HTERT RPE-1 (cell line): ENCODE results near the gene CDHR5.
"Not testable (repeated sequence)": the region's sequence is repeated elsewhere in the genome, so short reads cannot be mapped to it uniquely, and the experiment has no call there.

Source experiments
- in situ Hi-C: fragments of 300-500 bp; cut with MboI; formaldehyde crosslinking; loops from 4 replicates; pipeline ENCODE4 v1.14.3; 2020; ENCODE audit warnings: low sequenced_read_pairs

The CDHR5 gene, protein sequence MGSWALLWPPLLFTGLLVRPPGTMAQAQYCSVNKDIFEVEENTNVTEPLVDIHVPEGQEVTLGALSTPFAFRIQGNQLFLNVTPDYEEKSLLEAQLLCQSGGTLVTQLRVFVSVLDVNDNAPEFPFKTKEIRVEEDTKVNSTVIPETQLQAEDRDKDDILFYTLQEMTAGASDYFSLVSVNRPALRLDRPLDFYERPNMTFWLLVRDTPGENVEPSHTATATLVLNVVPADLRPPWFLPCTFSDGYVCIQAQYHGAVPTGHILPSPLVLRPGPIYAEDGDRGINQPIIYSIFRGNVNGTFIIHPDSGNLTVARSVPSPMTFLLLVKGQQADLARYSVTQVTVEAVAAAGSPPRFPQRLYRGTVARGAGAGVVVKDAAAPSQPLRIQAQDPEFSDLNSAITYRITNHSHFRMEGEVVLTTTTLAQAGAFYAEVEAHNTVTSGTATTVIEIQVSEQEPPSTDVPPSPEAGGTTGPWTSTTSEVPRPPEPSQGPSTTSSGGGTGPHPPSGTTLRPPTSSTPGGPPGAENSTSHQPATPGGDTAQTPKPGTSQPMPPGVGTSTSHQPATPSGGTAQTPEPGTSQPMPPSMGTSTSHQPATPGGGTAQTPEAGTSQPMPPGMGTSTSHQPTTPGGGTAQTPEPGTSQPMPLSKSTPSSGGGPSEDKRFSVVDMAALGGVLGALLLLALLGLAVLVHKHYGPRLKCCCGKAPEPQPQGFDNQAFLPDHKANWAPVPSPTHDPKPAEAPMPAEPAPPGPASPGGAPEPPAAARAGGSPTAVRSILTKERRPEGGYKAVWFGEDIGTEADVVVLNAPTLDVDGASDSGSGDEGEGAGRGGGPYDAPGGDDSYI

DNA sequence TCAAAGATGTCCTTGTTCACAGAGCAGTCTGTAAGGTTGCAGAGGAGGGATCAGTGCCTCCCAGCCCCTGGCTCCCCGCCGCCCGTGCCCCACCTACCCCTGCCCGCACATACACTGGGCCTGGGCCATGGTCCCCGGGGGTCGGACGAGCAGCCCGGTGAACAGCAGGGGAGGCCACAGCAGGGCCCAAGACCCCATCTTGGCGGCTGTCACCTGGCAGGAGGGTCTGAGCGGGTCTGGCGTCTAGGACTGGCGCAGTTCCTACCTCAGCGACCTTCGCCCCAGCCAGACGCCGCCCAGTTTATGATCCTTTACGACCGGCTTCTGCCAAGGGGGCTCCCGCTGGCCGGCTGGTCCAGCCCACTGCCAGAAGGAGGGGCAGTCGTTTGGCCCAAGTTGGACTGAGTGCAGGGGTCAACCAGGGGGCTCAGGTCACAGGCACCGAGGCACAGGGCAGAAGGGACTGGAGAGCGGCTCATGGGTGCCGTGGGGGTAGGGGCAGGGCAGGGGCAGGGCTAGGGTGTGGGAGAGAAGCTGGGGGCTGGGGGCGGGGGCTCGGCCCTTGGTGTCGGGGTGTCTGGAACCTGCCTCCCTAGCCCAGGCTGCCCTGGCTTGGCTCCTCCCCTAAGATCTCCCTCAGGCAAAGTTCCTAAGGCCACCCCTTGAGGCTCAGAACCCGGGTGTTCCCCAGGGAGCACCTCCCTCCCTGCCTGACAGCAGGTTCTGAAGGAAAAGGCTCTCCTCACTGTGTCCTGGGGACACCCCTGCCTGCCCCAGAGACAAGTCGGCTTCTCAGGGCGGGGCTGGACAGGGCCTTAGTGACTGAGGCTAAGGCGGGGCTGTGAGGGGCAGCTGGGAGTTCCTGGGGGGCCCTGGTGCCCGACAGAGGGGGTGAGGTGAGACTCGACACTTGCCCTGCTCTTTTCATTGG, at the start of gene CDHR5:
CDHR5 (minus strand) TSS at position 251 of the 931 bp plus-strand sequence; CDS start at position 198, 53 bp downstream.
- in situ Hi-C loops: no loop called here

DNA sequence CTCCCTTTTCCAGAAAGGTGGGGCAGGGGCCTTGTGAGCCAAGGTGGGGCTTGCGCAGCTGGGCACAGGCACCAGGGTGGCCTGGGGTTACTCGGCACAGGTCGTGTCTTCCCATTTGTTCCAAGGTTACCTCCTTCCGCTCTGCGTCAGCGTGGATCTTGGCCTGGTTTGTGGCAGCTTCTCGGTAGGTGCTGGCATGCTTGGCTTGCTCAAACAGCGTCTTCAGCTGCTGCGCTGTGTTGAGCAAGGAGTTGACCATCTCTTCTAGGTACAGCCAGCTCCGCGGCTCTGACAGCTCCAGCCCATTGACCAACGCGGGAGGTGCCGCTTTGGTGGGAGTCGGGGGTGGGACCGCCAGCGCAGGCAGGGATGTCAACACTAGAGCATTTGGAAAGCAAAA, 49.7 kb upstream of the CDHR5 start:
- in situ Hi-C loops: no loop called here

DNA sequence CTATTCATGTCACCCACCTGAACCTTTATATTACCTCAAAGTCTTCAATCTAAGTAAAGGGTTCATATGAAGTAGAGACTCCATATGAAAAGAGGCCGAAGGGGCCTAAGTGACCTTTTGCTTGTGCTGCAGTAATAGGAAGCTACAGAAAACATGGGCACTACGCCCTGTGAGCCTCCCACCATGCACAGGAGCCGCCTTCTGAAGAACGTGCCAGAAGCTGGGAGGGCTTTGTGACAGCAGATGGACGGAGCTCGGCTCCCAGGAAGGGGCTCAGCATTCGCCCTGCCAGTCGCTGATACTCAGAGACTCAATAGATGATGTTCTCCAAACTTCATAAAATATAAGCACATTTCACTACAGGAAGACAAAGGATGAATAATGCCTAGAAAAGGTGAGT, 49.1 kb upstream of the CDHR5 start:
- in situ Hi-C loops: no loop called here

DNA sequence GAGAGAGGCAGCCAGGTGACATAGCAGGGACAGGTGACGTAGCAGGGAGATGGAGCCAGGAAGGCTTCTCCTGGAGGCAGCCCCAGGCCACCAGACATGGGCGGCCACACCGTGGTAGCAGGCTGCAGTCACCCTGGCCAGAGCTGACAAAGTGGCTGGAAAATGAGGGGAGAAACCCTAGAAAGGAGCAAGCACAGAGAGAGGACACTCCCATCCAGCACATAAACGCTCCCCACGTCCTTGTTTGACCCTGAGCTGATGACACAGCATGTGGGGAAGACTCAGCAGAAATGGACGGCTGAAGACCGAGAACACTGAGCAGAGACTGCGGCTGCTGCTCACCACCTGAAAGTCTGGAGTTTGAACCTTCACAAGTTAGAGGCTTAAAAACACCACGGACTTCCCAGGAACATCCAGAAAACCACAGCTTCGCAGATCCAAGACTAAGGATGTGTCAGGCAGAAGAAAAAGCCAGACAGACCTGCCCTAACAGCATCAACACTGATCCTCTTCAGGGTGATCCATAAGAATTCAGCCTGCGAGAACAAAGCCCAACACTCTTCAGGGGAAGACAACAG, 41.0 kb upstream of the CDHR5 start:
- in situ Hi-C loops: no loop called here

DNA sequence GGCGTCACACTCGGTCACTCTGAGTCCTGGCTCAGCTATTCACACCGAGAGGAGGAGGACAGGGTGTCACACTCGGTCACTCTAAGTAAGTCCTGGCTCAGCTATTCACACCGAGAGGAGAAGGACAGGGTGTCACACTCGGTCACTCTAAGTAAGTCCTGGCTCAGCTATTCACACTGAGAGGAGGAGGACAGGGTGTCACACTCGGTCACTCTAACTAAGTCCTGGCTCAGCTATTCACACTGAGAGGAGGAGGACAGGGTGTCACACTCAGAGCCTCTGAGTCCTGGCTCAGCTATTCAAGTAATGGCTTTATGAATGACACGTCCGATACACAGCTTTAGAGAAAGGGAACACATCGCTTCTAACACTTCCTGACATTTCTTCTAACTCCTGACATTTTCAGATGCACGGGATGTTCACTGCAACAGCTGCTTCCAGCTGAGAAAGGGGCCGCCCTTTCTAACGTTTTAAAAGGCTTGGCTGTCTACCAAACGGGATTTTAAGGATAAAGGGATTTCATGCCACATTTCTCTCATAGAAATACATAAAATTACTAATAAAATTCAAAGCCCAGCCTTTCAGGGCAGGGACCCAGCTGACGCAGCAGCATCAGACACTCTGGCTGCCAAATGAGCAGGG, 40.4 kb upstream of the CDHR5 start:
- in situ Hi-C loops: no loop called here

DNA sequence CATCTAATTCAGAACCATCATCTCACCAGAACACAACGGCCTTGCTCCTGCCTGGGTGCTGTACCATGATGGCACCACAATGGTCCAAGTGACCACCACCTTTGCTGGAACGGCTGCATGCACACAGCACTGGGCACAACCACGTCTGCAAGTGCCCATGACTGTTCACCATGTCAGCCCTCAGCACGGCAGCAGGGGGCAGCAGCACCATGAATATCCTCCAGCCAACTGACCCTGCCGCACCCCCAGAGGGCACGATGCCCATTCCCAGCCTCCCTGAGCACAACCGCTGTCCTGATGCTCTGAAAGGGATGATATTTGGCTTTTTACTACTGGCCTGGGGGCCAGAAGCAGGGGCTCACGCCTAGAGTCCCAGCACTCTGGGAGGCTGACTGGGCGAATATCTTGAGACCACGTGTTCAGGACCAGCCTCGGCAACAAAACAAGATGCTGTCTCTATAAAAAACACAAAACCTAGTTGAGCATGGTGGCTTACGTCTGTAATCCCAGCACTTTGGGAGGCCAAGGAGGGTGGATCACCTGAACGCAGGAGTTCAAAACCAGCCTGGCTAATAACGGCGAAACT, 38.0 kb upstream of the CDHR5 start:
- in situ Hi-C loops: no loop called here

DNA sequence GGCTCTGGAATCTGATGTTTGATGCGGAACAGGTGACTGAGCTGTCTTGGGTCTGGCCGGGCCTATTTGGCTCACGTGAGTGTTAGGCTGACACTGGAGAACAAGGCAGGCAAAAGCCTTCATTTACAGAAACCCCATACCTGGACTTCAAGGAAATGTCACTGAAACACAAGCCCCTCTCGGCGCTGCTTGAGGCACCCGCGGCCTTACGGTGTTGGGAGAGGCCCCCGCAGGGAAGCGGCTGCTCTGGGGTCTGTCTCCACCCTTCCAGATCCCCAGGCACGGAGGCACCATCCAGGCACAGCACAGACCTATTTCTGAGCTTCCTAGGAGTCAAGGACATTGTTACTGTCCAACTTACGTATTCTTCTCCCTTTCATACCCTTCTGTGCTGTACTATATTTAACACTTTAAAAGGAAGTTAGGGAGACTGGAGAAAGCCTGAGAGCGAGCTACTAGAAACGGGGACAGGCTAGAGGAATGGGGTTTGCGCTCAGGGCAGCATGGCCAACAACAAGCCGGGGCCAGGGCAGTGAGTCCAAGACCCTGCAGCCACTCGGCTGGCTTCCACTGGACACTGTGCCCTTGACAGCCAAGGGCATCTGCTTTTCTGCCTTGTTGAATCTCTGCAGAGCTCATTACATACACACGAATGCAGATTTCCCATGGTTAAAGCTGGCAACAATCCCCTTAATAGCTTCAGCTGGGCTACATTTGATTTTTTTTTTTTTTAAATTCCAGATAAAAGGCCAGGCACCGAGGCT, 36.1 kb upstream of the CDHR5 start:
- in situ Hi-C loops: no loop called here

DNA sequence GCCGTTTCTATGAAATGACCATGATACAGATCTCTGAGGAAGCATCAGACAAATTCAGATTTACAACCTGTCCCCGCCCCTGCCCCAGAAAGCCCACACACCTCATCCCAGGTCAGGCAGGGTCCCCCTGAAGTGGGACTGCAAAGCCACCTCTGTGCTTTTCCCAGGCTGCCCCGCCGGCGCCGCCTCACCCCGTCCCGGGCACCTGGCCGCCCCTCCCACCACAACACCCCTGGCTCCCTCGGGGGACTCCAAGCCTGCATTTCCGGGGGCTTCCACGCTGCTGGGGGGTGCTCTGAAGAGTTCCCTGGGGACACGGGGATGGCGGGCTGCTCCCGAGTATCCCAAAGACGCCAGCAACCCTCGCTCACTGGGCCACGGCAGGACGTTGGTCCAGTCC, 35.5 kb upstream of the CDHR5 start:
- in situ Hi-C loops: no loop called here

DNA sequence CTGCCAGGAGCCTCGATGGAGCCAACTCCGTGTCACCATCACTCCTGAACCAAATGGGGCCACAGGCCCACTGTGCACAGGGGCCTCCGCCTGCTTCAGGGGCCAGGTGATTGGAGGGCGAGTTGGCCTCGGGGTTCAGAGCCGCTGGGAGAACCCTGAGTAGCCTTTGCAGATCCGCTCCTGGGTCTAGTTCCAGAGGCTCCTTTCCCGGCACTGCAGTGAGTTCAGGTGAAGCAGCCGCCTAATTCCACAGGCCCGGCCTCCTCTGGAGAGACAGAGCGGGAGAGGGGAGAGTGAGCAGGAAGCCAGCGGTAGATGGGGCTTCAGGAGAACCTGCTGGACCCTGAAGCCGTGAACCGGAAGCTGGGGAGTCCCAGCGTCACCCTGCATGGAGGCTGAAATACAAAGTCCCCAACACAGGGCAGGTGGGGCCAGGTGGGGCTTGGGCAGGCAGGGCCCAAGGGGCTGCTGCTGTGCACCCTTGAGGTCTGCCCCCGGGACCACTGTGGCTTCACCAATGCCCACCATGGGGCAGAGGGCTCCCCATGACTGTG, 34.9 kb upstream of the CDHR5 start:
- in situ Hi-C loops: no loop called here

DNA sequence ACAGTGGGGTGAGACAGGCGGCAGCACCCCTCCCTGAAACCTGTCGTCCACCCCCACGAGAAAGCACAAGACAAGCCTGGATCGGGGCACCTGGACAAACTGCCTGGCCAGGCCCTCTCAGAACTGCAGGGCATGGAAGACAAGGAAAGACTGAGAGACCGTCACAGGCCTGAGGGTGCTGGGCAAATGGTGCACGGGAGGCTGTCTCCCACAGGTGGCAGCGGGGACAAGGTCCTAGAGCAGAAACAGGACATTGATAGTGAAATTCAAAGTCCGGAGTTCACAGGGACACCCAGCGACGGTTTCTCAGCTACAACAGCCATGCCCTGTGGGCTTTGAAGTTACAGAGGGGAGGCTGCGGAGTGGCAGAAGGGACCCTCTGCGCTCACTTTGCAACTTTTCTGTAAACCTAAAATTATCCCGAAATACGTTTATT, 33.0 kb upstream of the CDHR5 start:
- in situ Hi-C loops: no loop called here

DNA sequence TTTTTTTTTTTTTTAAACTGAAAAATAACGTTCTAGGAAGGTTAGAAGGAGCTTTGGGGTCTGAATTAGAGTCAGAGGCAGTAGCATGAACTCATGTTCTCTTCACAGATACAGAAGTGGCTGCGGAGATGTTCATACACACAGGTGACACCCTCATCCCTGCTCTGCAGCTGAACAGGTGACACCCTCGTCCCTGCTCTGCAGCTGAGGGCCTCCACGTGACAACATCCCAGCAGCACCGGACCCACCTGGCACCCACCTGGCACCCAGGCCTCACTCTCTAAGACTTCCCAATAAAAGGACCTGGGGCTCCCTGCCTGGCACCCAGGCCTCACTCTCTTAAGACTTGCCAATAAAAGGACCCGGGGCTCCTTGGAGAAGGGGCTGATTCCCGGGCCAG, 32.1 kb upstream of the CDHR5 start:
- in situ Hi-C loops: no loop called here

DNA sequence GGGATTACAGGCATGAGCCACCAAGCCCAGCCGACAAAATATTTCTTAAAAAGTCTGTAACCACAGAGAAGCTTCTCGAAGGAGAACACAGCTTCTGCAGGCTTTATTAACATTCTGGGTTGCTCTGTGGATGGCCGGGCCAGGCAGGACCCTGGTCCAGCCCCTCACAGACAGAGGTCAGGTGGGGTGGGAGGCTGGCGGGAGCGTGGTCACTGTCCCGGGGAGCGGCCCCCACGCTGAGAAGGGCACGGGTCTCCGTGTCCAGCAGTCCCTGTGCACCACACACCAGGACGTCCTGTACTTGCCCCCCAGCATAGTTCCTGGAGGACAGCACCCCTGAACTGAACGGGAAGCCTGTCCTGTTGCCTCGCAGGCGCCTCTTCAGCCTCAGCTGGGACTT, 31.7 kb upstream of the CDHR5 start:
- in situ Hi-C loops: no loop called here

DNA sequence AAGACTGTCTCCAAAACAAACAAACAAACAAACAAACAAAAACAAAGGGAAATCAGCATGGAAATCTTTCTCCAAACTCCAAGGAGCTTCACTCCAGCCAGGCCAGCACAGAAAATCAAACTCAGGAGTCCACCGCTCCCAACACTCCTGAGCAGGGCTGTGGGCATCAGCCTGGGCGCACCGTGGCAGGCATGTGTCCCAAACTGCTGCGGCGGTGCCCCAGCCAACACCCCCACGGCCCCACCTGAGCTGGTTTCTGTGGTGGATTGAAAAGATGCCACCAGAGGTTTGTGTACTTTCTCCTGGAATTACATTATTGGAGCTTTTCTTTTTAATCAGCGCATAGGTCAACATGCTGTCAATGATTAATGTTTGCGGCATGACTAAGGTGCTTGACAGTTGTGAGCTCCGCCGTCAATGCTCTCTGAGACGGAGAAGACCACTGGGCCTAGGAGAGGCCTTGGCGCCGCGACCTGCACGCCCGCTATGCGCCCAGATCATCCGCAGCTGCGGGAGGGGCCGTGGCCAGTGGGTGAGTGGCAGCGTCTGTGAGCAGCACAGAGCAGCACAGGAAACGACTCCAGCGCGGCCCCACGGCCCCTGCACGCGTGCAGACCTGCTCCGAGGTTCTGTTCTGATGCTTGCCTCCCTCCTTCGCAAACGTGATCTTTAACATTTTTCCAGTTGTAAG, 30.4 kb upstream of the CDHR5 start:
- in situ Hi-C loops: no loop called here

DNA sequence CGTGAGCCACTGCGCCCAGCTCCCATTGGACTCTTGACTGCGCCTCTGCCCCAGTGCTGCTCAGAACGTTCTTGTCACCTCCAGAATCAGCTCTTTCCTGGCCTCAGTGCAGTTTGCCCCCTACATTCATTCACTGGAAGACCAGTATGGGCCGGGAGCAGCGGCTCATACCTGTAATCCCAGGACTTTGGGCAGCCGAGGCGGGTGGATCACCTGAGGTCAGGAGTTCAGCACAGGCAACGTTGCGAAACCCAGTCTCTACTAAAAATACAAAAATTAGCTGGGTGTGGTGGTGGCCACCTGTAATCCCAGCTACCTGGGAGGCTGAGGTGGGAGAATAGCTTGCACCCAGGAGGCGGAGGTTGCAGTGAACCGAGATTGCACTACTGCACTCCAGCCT, 29.7 kb upstream of the CDHR5 start:
- in situ Hi-C loops: not testable (repeated sequence)

DNA sequence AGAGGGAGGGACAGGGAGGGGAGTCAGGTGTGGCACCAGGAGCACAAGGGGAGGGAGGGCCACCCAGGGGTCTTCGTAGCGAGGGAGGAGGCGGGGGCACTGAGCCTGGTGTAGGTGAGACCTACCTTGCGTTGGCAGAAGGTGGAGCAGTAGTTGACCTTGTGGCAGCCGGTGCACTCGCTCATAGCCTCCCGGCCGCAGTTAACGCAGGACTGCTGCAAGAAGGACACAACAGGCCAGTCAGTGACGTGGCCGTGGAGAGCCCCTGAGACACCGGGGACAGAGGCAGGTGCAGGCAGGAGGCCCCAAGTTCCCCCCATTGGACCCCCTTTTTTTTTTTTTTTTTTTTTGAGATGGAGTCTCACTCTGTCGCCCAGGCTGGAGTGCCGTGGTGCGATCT, 29.1 kb upstream of the CDHR5 start:
- in situ Hi-C loops: no loop called here

DNA sequence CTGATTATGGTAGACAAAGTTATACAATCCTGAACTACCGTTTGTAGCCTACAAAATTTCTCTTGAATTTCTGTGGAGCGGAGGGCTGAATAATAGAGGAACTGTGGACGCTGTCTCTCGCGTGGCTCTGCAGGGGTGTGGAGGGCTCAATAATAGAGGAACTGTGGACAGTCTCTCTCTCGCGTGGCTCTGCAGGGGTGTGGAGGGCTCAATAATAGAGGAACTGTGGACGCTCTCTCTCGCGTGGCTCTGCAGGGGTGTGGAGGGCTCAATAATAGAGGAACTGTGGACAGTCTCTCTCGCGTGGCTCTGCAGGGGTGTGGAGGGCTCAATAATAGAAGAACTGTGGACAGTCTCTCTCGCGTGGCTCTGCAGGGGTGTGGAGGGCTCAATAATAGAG, 28.4 kb upstream of the CDHR5 start:
- in situ Hi-C loops: not testable (repeated sequence)

DNA sequence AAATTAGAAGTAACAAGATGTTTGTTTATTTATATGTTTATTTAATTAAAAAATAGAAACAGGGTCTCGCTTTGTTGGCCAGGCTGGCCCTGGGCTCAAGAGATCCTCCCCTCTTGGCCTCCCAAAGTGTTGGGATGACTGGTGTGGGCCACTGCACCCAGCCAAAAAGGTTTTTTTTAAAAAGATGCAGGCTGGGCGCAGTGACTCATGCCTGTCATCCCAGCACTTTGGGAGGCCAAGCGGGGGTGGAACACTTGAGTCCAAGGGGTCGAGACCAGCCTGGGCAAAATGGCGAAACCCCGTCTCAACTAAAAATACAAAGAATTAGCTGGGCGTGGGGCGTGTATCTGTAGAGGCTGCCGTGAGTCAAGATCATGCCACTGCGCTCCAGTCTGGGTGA, 25.7 kb upstream of the CDHR5 start:
- in situ Hi-C loops: no loop called here

DNA sequence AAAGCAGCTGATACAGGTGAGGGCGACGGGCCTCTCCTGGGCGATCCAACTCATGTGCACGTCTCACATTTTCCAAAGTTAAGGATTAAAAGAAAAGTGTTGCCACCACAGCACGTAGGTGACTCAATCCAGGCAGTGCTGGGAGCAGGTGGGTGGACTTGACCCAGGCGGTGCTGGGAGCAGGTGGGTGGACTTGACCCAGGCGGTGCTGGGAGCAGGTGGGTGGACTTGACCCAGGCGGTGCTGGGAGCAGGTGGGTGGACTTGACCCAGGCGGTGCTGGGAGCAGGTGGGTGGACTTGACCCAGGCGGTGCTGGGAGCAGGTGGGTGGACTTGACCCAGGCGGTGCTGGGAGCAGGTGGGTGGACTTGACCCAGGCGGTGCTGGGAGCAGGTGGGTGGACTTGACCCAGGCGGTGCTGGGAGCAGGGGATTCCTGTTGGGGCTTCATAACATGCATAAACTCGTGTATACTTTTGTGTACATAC, 23.0 kb upstream of the CDHR5 start:
- in situ Hi-C loops: not testable (repeated sequence)
